Testis (tissue), 3 donors: ENCODE measurements around the gene CCL26. TPM values are rescaled to one million over a fixed set of nuclear protein-coding genes. Genes with fewer than 3 reads are reported as not detected.
"Not testable (repeated sequence)": the region's sequence is repeated elsewhere in the genome, so short reads cannot be mapped to it uniquely, and the experiment has no call there.

ENCODE experiments used
- DNase-seq: peaks from one replicate; pipeline ENCODE4 v3.0.0-alpha.2; 2019
- H3K27ac ChIP-seq, 2 donors: fragments of 200-600 bp; sonication (generic); one replicate each; pipeline ENCODE4 v1.5.1; 2019
- H3K27me3 ChIP-seq: fragments of 200-600 bp; sonication (generic); one replicate; pipeline ENCODE4 v1.5.1; 2019
- H3K36me3 ChIP-seq: fragments of 200-600 bp; sonication (generic); one replicate; pipeline ENCODE4 v1.5.1; 2017; ENCODE audit warnings: low read depth; ENCODE audit errors: missing control alignments
- H3K4me1 ChIP-seq: fragments of 200-600 bp; sonication (generic); one replicate; pipeline ENCODE4 v1.5.1; 2019
- H3K4me3 ChIP-seq, 2 donors: fragments of 200-600 bp; sonication (generic); one replicate each; pipeline ENCODE4 v1.5.1; 2017 to 2019
- H3K9me3 ChIP-seq: fragments of 200-600 bp; sonication (generic); one replicate; pipeline ENCODE4 v1.5.1; 2017
- POLR2A ChIP-seq: fragments of 450-650 bp; IDR thresholded peaks from one replicate; pipeline ENCODE4 v1.6.1; 2017; ENCODE audit warnings: antibody characterized with exemption, mild to moderate bottlenecking, moderate library complexity
- WGBS, 2 donors: methylation state at CpG; one replicate each; pipeline ENCODE4 v1.1.5; 2018; 5-methylcytosine and 5-hydroxymethylcytosine counted together
- intact Hi-C: fragments of 100-400 bp; cut with DNase I; formaldehyde crosslinking; loops from one replicate; pipeline ENCODE4 v1.15.1; 2023; ENCODE audit warnings: low total_unique reads
- polyA plus RNA-seq: library from polyadenylated mRNA; stranded (reverse); fragments of 350-450 nt; fragmentation: Illumina TruSeq; extraction: RNeasy Lipid Tissue Mini Kit (QIAGEN cat#74804); gene quantifications from one replicate; pipeline ENCODE4 v1.2.3, GENCODE V29; 2014; ENCODE audit warnings: low read depth, low replicate concordance; ENCODE audit not compliant: insufficient read depth
- total RNA-seq, 2 donors: library from RNA; depleted of rRNA; stranded (reverse); fragments of >200 nt; gene quantifications; one replicate each; pipeline ENCODE4 v1.2.3, GENCODE V29; 2016
- TF ChIP-seq, protein P1 (sequence below), 3 experiments: fragments of 450-650 bp in 2 of 3; fragments of 200-600 bp in 1 of 3; sonication (generic) in 1 of 3; IDR thresholded peaks; one replicate each; pipeline ENCODE4 v1.5.1; 2016 to 2019; ENCODE audit warnings: antibody characterized with exemption in 3 of 3, mild to moderate bottlenecking in 2 of 3, moderate library complexity in 1 of 3

Gene CCL26
- total and polyA plus RNA-seq, 3 donors from 2014 or later, result 1.1 to 5.6 TPM; not detected in 1

DNA sequence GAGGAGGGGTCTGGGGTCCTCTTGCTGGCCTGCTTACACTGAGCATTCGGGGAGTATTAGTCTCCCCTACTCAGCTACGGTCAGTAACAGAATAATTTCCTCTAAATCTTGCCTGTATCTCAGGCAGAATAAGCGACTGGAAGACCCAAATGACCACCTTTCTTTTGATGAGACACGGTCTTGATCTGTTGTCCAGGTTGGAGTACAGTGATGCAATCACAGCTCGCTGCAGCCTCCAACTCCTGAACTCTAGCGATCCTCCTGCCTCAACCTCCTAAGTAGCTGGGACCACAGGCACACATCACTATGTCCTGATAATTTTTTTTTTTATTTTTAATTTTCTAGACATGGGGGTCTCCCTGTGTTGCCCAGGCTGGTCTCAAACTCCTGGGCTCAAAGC, 24.4 kb upstream of the CCL26 start:
- 74 to 81% methylated on average over 6 of the region's 6 CpGs for WGBS, 2 donors
- no peak for DNase-seq
- no peaks in the 10 kb centered on the region for H3K27me3 ChIP-seq
- no peak for TF ChIP-seq POLR2A
- TF ChIP-seq, protein P1, sequence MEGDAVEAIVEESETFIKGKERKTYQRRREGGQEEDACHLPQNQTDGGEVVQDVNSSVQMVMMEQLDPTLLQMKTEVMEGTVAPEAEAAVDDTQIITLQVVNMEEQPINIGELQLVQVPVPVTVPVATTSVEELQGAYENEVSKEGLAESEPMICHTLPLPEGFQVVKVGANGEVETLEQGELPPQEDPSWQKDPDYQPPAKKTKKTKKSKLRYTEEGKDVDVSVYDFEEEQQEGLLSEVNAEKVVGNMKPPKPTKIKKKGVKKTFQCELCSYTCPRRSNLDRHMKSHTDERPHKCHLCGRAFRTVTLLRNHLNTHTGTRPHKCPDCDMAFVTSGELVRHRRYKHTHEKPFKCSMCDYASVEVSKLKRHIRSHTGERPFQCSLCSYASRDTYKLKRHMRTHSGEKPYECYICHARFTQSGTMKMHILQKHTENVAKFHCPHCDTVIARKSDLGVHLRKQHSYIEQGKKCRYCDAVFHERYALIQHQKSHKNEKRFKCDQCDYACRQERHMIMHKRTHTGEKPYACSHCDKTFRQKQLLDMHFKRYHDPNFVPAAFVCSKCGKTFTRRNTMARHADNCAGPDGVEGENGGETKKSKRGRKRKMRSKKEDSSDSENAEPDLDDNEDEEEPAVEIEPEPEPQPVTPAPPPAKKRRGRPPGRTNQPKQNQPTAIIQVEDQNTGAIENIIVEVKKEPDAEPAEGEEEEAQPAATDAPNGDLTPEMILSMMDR (IDR thresholded peaks at IDR 0.05), result no peak
- no peaks in the 10 kb centered on the region for H3K9me3 ChIP-seq
- H3K4me1 ChIP-seq, result peaks cover 16% of the 10 kb centered on the region
- no peaks in the 10 kb centered on the region for H3K36me3 ChIP-seq
- H3K27ac ChIP-seq, result peak overlapping the region; percentile 46 to 58
- intact Hi-C loops, result no loop called here
- no peak overlapping the region for H3K4me3 ChIP-seq

DNA sequence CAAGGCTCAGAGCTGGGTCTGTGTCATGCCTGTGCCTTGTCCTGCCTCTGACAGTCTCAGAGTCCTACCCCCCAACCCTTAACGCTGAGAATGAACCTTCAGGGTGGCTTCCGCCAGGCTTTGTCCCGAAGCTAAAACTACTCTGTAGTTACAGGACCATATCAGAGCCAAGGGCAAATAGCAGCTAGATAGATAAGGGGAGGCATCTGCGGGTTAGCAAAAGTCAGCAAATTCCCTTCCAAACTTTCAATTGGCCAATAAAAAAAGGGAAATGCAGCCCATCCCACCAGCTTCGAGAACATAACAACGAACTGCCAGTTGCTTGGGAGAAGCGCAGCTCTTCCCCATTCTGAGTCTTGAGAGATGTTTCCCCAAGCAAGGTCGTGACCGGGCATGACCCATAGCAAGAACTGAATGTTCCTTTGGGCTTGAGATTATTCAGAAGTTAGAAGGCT, 23.8 kb upstream of the CCL26 start:
- Histone ChIP-seq H3K9me3 (no peaks in the 10 kb centered on the region), H3K4me1 (peaks cover 16% of the 10 kb centered on the region), H3K27me3 (no peaks in the 10 kb centered on the region), H3K27ac (peak overlapping the region; percentile 46 to 58), H3K4me3 (no peak overlapping the region), H3K36me3 (no peaks in the 10 kb centered on the region)
- peak; percentile 93 for DNase-seq
- TF ChIP-seq, protein P1 (IDR thresholded peaks at IDR 0.05), result no peak
- no peak for TF ChIP-seq POLR2A
- intact Hi-C loops, result no loop called here
- 25 to 30% methylated on average over 9 of the region's 9 CpGs for WGBS, 2 donors

DNA sequence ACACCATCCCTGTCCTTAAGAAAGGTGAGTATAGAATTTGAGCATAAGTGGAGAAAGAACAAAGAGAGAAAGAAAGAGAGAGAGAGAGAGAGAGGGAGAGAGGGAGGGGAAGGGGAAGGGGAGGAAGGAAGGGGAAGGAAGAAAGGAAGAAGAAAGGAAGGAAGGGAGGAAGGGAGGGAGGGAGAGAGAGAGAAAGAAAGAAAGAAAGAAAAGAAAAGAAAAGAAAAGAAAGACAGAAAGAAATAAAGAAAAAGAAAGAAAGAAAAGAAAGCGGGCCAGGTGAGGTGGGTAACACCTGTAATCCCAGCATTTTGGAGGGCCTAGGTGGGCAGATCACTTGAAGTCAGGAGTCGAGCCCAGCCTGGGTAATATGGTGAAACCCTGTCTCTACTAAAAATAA, 21.7 kb upstream of the CCL26 start:
- H3K27me3 ChIP-seq, result no peaks in the 10 kb centered on the region

DNA sequence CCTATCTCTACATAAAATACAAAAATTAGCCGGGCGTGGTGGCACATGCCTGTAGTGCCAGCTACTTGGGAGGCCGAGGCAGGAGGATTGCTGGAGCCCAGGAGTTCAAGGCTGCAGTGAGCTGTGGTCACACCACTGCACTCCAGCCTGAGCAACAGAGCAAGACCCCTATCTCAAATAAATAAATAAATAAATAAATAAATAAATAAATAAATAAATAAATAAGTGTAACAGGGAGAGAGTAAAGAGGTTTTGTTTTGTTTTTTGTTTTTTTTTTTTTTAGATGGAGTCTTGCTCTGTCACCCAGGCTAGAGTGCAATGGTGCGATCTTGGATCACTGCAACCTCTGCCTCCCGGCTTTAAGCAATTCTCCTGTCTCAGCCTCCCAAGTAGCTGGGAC, 20.6 kb upstream of the CCL26 start:
- DNase-seq, result not testable (repeated sequence)
- WGBS, 2 donors, result 93 to 95% methylated on average over 5 of the region's 5 CpGs

More for the DNA sequence above, 21.7 kb upstream of the CCL26 start:
- WGBS, 2 donors, result 89 to 95% methylated on average over 2 of the region's 2 CpGs
- Histone ChIP-seq H3K4me1 (peaks cover 21% of the 10 kb centered on the region), H3K4me3 (no peak overlapping the region), H3K9me3 (no peaks in the 10 kb centered on the region), H3K27ac (no peak overlapping the region), H3K36me3 (no peaks in the 10 kb centered on the region)
- intact Hi-C loops, result no loop called here
- no peak for DNase-seq
- TF ChIP-seq, protein P1 (IDR thresholded peaks at IDR 0.05), result no peak
- no peak for TF ChIP-seq POLR2A

DNA sequence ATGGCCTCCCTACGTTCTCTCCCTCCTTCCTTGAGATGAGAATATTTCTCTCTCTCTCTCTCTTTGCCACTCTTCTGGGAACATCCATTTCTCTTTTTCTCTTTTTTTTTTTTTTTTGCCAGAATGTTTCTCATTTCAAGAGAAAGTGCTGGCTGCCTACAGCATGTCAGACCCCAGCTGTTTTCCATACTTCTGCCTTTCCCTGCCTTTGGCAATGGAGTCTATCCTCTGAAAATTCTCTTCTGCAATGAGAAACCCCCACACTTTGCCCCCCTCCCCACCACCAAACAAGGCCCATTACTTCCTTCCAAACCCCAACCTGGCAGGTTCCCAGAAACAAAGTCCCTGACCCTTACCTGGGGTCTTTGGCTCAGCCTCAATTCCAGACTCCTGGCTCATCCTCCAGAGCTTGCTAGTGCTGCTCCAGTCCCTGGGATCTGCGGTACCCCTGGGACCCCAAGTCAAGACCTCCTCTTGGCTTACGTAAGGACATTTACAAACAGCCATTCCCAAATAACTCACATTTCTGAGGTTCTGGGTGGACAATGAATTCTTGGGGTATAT, 17.4 kb upstream of the CCL26 start:
- Histone ChIP-seq H3K27me3 (no peaks in the 10 kb centered on the region), H3K27ac (no peak overlapping the region), H3K4me1 (peaks cover 8% of the 10 kb centered on the region), H3K9me3 (no peaks in the 10 kb centered on the region), H3K36me3 (no peaks in the 10 kb centered on the region), H3K4me3 (no peak overlapping the region)
- no peak for DNase-seq
- TF ChIP-seq, protein P1 (IDR thresholded peaks at IDR 0.05), result no peak
- no peak for TF ChIP-seq POLR2A
- WGBS, 2 donors, result 65 to 71% methylated on average over 3 of the region's 3 CpGs
- intact Hi-C loops, result no loop called here

More for the DNA sequence above, 20.6 kb upstream of the CCL26 start:
- H3K36me3 ChIP-seq, H3K27me3 ChIP-seq, H3K27ac ChIP-seq, H3K9me3 ChIP-seq, H3K4me3 ChIP-seq, intact Hi-C loops: not testable (repeated sequence)
- H3K4me1 ChIP-seq, result peaks cover 21% of the 10 kb centered on the region

DNA sequence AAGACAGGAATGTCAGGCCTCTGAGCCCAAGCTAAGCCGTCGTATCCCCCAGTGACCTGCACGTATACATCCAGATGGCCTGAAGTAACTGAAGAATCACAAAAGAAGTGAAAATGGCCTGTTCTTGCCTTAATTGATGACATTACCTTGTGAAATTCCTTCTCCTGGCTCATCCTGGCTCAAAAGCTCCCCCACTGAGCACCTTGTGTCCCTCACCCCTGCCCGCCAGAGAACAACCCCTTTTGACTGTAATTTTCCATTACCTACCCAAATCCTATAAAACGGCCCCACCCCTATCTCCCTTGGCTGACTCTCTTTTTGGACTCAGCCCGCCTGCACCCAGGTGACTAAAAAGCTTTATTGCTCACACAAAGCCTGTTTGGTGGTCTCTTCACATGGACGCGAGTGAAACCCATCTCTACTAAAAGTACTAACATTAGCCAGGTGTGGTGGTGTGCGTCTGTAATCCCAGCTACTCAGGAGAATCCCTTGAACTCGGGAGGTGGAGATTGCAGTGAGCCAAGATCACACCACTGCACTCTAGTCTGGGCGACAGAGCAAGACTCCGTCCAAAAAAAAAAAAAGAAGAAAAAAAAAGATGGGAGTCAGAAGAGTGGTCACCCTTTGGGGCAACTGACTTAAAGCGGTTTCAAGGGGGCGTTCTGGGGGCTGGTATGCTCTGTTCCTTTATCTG, 16.3 kb upstream of the CCL26 start:
- H3K36me3 ChIP-seq, H3K9me3 ChIP-seq, H3K27ac ChIP-seq, H3K27me3 ChIP-seq, intact Hi-C loops, DNase-seq, H3K4me1 ChIP-seq, H3K4me3 ChIP-seq: not testable (repeated sequence)
- 85 to 91% methylated on average over 14 of the region's 14 CpGs for WGBS, 2 donors

DNA sequence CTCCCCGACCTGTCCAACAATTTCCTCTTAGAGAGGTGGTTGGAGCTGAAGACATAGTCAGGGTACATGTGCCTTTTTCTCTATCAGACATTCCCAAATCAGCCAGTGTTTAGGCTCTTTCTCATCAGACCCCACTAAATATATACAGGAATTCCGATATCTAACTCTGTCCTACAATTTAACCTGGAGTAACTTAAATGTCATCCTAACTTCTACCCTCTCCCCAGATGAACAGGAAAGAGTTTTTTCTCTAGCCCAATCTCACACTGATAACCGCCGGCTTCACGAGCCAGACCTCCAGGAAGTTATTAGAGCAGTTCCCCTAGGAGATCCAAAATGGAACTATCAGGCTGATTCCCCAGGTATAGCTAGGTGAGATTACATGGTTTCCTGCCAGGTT, 11.0 kb upstream of the CCL26 start:
- WGBS, 2 donors, result 94 to 97% methylated on average over 5 of the region's 5 CpGs

DNA sequence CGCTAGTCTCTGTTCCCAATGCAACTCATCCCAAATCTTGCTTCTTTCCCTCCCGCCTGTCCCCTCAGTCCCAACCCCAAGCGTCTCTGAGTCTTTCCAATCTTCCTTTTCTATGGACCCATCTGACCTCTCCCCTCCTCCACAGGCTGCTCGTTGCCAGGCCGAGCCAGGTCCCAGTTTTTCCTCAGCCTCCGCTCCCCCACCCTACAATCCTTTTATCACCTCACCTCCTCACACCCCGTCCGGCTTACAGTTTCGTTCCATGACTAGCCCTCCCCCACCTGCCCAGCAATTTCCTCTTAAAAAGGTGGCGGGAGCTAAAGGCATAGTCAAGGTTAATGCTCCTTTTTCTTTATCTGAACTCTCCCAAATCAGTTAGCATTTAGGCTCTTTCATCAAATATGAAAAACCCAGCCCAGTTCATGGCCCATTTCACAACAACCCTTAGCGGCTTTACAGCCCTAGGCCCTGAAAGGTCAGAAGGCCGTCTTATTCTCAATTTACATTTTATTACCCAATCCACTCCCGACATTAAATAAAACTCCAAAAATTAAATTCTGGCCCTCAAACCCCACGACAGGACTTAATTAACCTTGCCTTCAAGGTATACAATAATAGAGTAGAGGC, 8.7 kb upstream of the CCL26 start:
- H3K4me3 ChIP-seq, intact Hi-C loops, H3K9me3 ChIP-seq, H3K36me3 ChIP-seq, H3K4me1 ChIP-seq, H3K27me3 ChIP-seq, H3K27ac ChIP-seq, DNase-seq: not testable (repeated sequence)
- WGBS, 2 donors, result 80 to 84% methylated on average over 14 of the region's 14 CpGs

More for the DNA sequence above, 11.0 kb upstream of the CCL26 start:
- H3K36me3 ChIP-seq, H3K9me3 ChIP-seq, intact Hi-C loops, H3K4me3 ChIP-seq, H3K27me3 ChIP-seq, H3K4me1 ChIP-seq, DNase-seq, H3K27ac ChIP-seq: not testable (repeated sequence)
